Mesenteric fat pad (tissue), 1 donor: ENCODE measurements around the gene ISLR2. TPM values are rescaled to one million over a fixed set of nuclear protein-coding genes. Genes with fewer than 3 reads are reported as not detected.
A peak's percentile ranks its signal among the peaks of the same experiment; 100 is the strongest.
"Not testable (repeated sequence)": the region's sequence is repeated elsewhere in the genome, so short reads cannot be mapped to it uniquely, and the experiment has no call there.

Source experiments
- DNase-seq: peaks from one replicate; pipeline ENCODE4 v3.0.0-alpha.2; 2020; ENCODE audit warnings: low spot score
- long read RNA-seq: library from polyadenylated mRNA; unstranded; transcript quantifications from one replicate; pipeline ENCODE4 v2.0.0, GENCODE V29; 2020
- total RNA-seq: library from RNA; stranded (reverse); fragmentation: NEBNext Ultra II Directional; extraction: Animal tissue kit (Norgen Biotek cat#: 25700); gene quantifications from one replicate; pipeline ENCODE4 v1.2.1, GENCODE V29; 2021
- donor health status: DM: yes; HTN: yes; CAD: no.

Gene ISLR2
- 0.61 TPM for total RNA-seq
- long read RNA-seq = 0 reads

- no peak for DNase-seq
Observed at GRCh38 chr15:74130155-74130848, at the start of gene ISLR2. ISLR2 (plus strand) TSS chr15:74130586; CDS start chr15:74132755, 2,169 bp downstream.

GRCh38 chr15:74082450-74082849 lies 47.9 kb upstream of the ISLR2 start, which contains the start of gene GOLGA6A:
GOLGA6A (minus strand) TSS chr15:74082550; CDS start chr15:74082509, 41 bp downstream.
- not testable (repeated sequence) for DNase-seq

GRCh38 chr15:74094567-74094966 lies 35.8 kb upstream of the ISLR2 start:
- DNase-seq = not testable (repeated sequence)

- not testable (repeated sequence) for DNase-seq
Observed at GRCh38 chr15:74095610-74096009, 34.8 kb upstream of the ISLR2 start.

GRCh38 chr15:74096753-74097474 lies 33.5 kb upstream of the ISLR2 start:
- DNase-seq = not testable (repeated sequence)

- DNase-seq = peak; percentile 97
Observed at GRCh38 chr15:74099963-74100733, 30.2 kb upstream of the ISLR2 start.

GRCh38 chr15:74108111-74108510 lies 22.3 kb upstream of the ISLR2 start:
- DNase-seq = no peak

- not testable (repeated sequence) for DNase-seq
Observed at GRCh38 chr15:74108611-74109010, 21.8 kb upstream of the ISLR2 start.

GRCh38 chr15:74109713-74110112 lies 20.7 kb upstream of the ISLR2 start:
- DNase-seq = no peak

GRCh38 chr15:74120426-74120825 lies 10.0 kb upstream of the ISLR2 start:
- DNase-seq = no peak

- DNase-seq = no peak
Observed at GRCh38 chr15:74121039-74121438, 9.3 kb upstream of the ISLR2 start.

GRCh38 chr15:74121858-74122257 lies 8.5 kb upstream of the ISLR2 start:
- no peak for DNase-seq

- no peak for DNase-seq
Observed at GRCh38 chr15:74122403-74123130, 7.8 kb upstream of the ISLR2 start.

- no peak for DNase-seq
Observed at GRCh38 chr15:74123131-74123429, 7.3 kb upstream of the ISLR2 start.

- no peak for DNase-seq
Observed at GRCh38 chr15:74123658-74124057, 6.7 kb upstream of the ISLR2 start.

GRCh38 chr15:74124196-74124595 lies 6.2 kb upstream of the ISLR2 start:
- no peak for DNase-seq

GRCh38 chr15:74124759-74125158 lies 5.6 kb upstream of the ISLR2 start:
- DNase-seq = no peak

- peak; percentile 95 for DNase-seq
Observed at GRCh38 chr15:74127255-74127953, 3.0 kb upstream of the ISLR2 start.

GRCh38 chr15:74127954-74128784 lies 2.2 kb upstream of the ISLR2 start:
- no peak for DNase-seq
